ENCODE measurements around the gene BCO2. TPM values are rescaled to one million over a fixed set of nuclear protein-coding genes. Genes with fewer than 3 reads are reported as not detected.

BCO2 gene
- total RNA-seq (ENCODE audit: low replicate concordance): 0.87 TPM in 1 of 2 replicates, not detected in the other

- Histone ChIP-seq H2AFZ (replicated peaks) (peak within 1 kb of the TSS; percentile 58), H3K27me3 (peaks cover 40% of the 10 kb centered on the region), H3K4me2 (peak within 1 kb of the TSS; percentile 72), H3K4me1 (no peaks in the 10 kb centered on the region), H3K4me3 (peak within 1 kb of the TSS; percentile 44), H3K79me2 (ENCODE audit: low read depth) (no peaks in the 10 kb centered on the region), H3K27ac (no peak within 1 kb of the TSS), H3K9me3 (ENCODE audit: low read depth) (no peaks in the 10 kb centered on the region), H3K36me3 (no peaks in the 10 kb centered on the region), H3K9ac (no peak within 1 kb of the TSS), H4K20me1 (ENCODE audit: low read depth) (no peaks in the 10 kb centered on the region), H3F3A (ENCODE audit: low read depth) (no peaks in the 10 kb centered on the region)
- H3K4me1 Mint-ChIP-seq: peaks cover 10% of the 10 kb centered on the region
- no peaks in the 10 kb centered on the region for H3K9me3 Mint-ChIP-seq
- peak within 1 kb of the TSS; percentile 39 for H3K27ac Mint-ChIP-seq
- peak; percentile 87 for DNase-seq (ENCODE audit: low spot score)
- H3K27me3 Mint-ChIP-seq (ENCODE audit: insufficient read depth, low read depth): no peaks in the 10 kb centered on the region
- H3K4me3 Mint-ChIP-seq: peak within 1 kb of the TSS; percentile 81
- TF ChIP-seq EZH2 (IDR thresholded peaks at IDR 0.05) (no peak), CTCF (IDR thresholded peaks at IDR 0.05) (peak; percentile 99)
- no peaks in the 10 kb centered on the region for H3K36me3 Mint-ChIP-seq
Observed at GRCh38 chr11:112174789-112175598, at the start of gene BCO2. Gene BCO2 (plus strand): TSS chr11:112175512. CDS start chr11:112175602, 90 bp downstream.

GRCh38 chr11:112127056-112127455 is 48.3 kb upstream of the BCO2 start:
- Histone ChIP-seq H3F3A (ENCODE audit: low read depth) (no peaks in the 10 kb centered on the region), H3K9me3 (ENCODE audit: low read depth) (no peaks in the 10 kb centered on the region), H3K9ac (no peak overlapping the region), H3K36me3 (no peaks in the 10 kb centered on the region), H3K27me3 (no peaks in the 10 kb centered on the region), H4K20me1 (ENCODE audit: low read depth) (no peaks in the 10 kb centered on the region), H3K4me1 (no peaks in the 10 kb centered on the region), H3K4me3 (no peak overlapping the region), H3K27ac (no peak overlapping the region), H2AFZ (replicated peaks) (no peak overlapping the region), H3K4me2 (no peak overlapping the region), H3K79me2 (ENCODE audit: low read depth) (no peaks in the 10 kb centered on the region)
- no peak overlapping the region for H3K4me3 Mint-ChIP-seq
- no peak for DNase-seq (ENCODE audit: low spot score)
- H3K9me3 Mint-ChIP-seq: no peaks in the 10 kb centered on the region
- H3K4me1 Mint-ChIP-seq: no peaks in the 10 kb centered on the region
- H3K27ac Mint-ChIP-seq: no peak overlapping the region
- no peaks in the 10 kb centered on the region for H3K36me3 Mint-ChIP-seq
- H3K27me3 Mint-ChIP-seq (ENCODE audit: insufficient read depth, low read depth): no peaks in the 10 kb centered on the region
- TF ChIP-seq EZH2 (IDR thresholded peaks at IDR 0.05) (no peak), EZH2phosphoT487 (IDR thresholded peaks at IDR 0.05) (no peak), CTCF (IDR thresholded peaks at IDR 0.05) (no peak)

GRCh38 chr11:112128483-112129121 is 46.7 kb upstream of the BCO2 start:
- Mint-ChIP-seq H3K27me3 (ENCODE audit: insufficient read depth, low read depth) (no peaks in the 10 kb centered on the region), H3K36me3 (no peaks in the 10 kb centered on the region), H3K27ac (no peak overlapping the region), H3K9me3 (no peaks in the 10 kb centered on the region), H3K4me3 (no peak overlapping the region), H3K4me1 (no peaks in the 10 kb centered on the region)
- H3K36me3 ChIP-seq: no peaks in the 10 kb centered on the region
- no peak for TF ChIP-seq EZH2 (IDR thresholded peaks at IDR 0.05)
- no peak for TF ChIP-seq EZH2phosphoT487 (IDR thresholded peaks at IDR 0.05)
- no peak for TF ChIP-seq CTCF (IDR thresholded peaks at IDR 0.05)
- no peaks in the 10 kb centered on the region for H3K4me1 ChIP-seq
- H3K27me3 ChIP-seq: no peaks in the 10 kb centered on the region
- DNase-seq (ENCODE audit: low spot score): no peak
- no peak overlapping the region for H2AFZ ChIP-seq (replicated peaks)
- no peaks in the 10 kb centered on the region for H3K9me3 ChIP-seq (ENCODE audit: low read depth)
- no peak overlapping the region for H3K27ac ChIP-seq
- H3K4me3 ChIP-seq: no peak overlapping the region
- no peak overlapping the region for H3K4me2 ChIP-seq
- H3K79me2 ChIP-seq (ENCODE audit: low read depth): no peaks in the 10 kb centered on the region
- H3K9ac ChIP-seq: no peak overlapping the region
- H4K20me1 ChIP-seq (ENCODE audit: low read depth): no peaks in the 10 kb centered on the region
- no peaks in the 10 kb centered on the region for H3F3A ChIP-seq (ENCODE audit: low read depth)
